H1 (cell line): ENCODE measurements around the gene GPR39.

Source experiments
- CBX5 ChIP-seq: fragments of 300-800, 300-1000 bp; sonication (generic); IDR thresholded peaks from 2 replicates; pipeline ENCODE4 v1.7.1; 2016; ENCODE audit warnings: antibody characterized with exemption, low read length, low read depth
- CTCF ChIP-seq, 3 experiments: IDR thresholded peaks; 1 replicate in 2 of 3; 2 replicates in 1 of 3; pipeline versions ENCODE4 v1.5.1 to v1.6.1; 2011; ENCODE audit warnings: low read length in 3 of 3, mild to moderate bottlenecking in 3 of 3, inconsistent platforms in 2 of 3, low read depth in 1 of 3, moderate library complexity in 1 of 3; ENCODE audit not compliant: insufficient read depth in 1 of 3; ENCODE audit errors: control extremely low read depth in 1 of 3
- HDAC2 ChIP-seq, 2 experiments: fragments of 300-600 bp in 1 of 2; sonication (generic) in 1 of 2; IDR thresholded peaks; 2 replicates each; pipeline ENCODE4 v1.6.1; 2011 to 2012; ENCODE audit warnings: low read depth in 2 of 2, low read length in 2 of 2, mild to moderate bottlenecking in 2 of 2, moderate library complexity in 2 of 2, borderline replicate concordance in 1 of 2, inconsistent platforms in 1 of 2
- NANOG ChIP-seq: IDR thresholded peaks from 2 replicates; pipeline ENCODE4 v1.6.1; 2011; ENCODE audit warnings: low read length, low read depth, mild to moderate bottlenecking, inconsistent platforms; ENCODE audit not compliant: insufficient read depth, poor library complexity, severe bottlenecking
- POLR2A ChIP-seq, 2 experiments: IDR thresholded peaks; 1 replicate in 1 of 2; 2 replicates in 1 of 2; pipeline ENCODE4 v1.6.1; 2011; ENCODE audit warnings: low read depth in 2 of 2, low read length in 2 of 2, mild to moderate bottlenecking in 2 of 2; ENCODE audit errors: control extremely low read depth in 1 of 2
- POLR2AphosphoS5 ChIP-seq: IDR thresholded peaks from 2 replicates; pipeline ENCODE4 v1.6.1; 2011; ENCODE audit warnings: low read depth, low read length
- RNF2 ChIP-seq: fragments of 200-900, 300-1000 bp; sonication (generic); IDR thresholded peaks from 2 replicates; pipeline ENCODE4 v1.7.1; 2016; ENCODE audit warnings: borderline replicate concordance, low read depth, mild to moderate bottlenecking, antibody characterized with exemption, low read length; ENCODE audit not compliant: poor library complexity, severe bottlenecking; ENCODE audit errors: missing control alignments

- TF ChIP-seq CBX5 (no peak), NANOG (no peak), POLR2AphosphoS5 (no peak), CTCF (IDR thresholded peaks at IDR 0.05; ENCODE audit: control extremely low read depth in 1 of 3, insufficient read depth in 1 of 3, low read depth in 1 of 3, low read length in 3 of 3) (peak; percentile 53 to 62 (median 54)), RNF2 (peak; percentile 61), POLR2A (IDR thresholded peaks at IDR 0.05; ENCODE audit: control extremely low read depth in 1 of 2, low read depth in 2 of 2, low read length in 2 of 2) (no peak), HDAC2 (IDR thresholded peaks at IDR 0.05; ENCODE audit: borderline replicate concordance in 1 of 2, low read depth in 2 of 2, low read length in 2 of 2) (no peak)
These were observed 252.6 kb downstream of the GPR39 start for GRCh38 chr2:132668987-132669907.
